CD4-positive, alpha-beta T cell treated with Interleukin-4 for 1 hour (primary cell): Measurements from ENCODE around the gene ARFGAP1.
A peak's percentile ranks its signal among the peaks of the same experiment; 100 is the strongest.
"Not testable (repeated sequence)": the region's sequence is repeated elsewhere in the genome, so short reads cannot be mapped to it uniquely, and the experiment has no call there.

Experiments used
- DNase-seq, 2 donors: peaks; one replicate each; pipeline ENCODE4 v3.0.0-alpha.2; 2020 to 2022

ARFGAP1 gene

GRCh38 chr20:63322933-63323273 is 50.3 kb downstream of the ARFGAP1 start:
- no peak for DNase-seq

- no peak for DNase-seq
Observed at GRCh38 chr20:63323357-63323981, 50.9 kb downstream of the ARFGAP1 start.

- DNase-seq: no peak
Observed at GRCh38 chr20:63325021-63325471, 52.4 kb downstream of the ARFGAP1 start.

- no peak for DNase-seq
Observed at GRCh38 chr20:63325554-63326313, 53.1 kb downstream of the ARFGAP1 start.

GRCh38 chr20:63326314-63327230 is 54.0 kb downstream of the ARFGAP1 start:
- peak; percentile 5 to 38 for DNase-seq

- DNase-seq: peak in 1 of 2 donors; percentile 1
Observed at GRCh38 chr20:63327231-63327745, 54.7 kb downstream of the ARFGAP1 start.

GRCh38 chr20:63328026-63328700 is 55.5 kb downstream of the ARFGAP1 start:
- no peak for DNase-seq

- no peak for DNase-seq
Observed at GRCh38 chr20:63328718-63329275, 56.2 kb downstream of the ARFGAP1 start.

GRCh38 chr20:63329331-63330083 is 56.9 kb downstream of the ARFGAP1 start:
- no peak for DNase-seq

- DNase-seq: no peak
Observed at GRCh38 chr20:63330084-63330760, 57.6 kb downstream of the ARFGAP1 start.

- no peak for DNase-seq
Observed at GRCh38 chr20:63330940-63331339, 58.3 kb downstream of the ARFGAP1 start.

GRCh38 chr20:63331741-63332400 is 59.3 kb downstream of the ARFGAP1 start:
- DNase-seq: no peak

- DNase-seq: no peak
Observed at GRCh38 chr20:63332488-63333240, 60.1 kb downstream of the ARFGAP1 start.

- no peak for DNase-seq
Observed at GRCh38 chr20:63333241-63333836, 60.7 kb downstream of the ARFGAP1 start.

- no peak for DNase-seq
Observed at GRCh38 chr20:63334356-63334755, 61.7 kb downstream of the ARFGAP1 start.

GRCh38 chr20:63335060-63335459 is 62.4 kb downstream of the ARFGAP1 start:
- not testable (repeated sequence) for DNase-seq

GRCh38 chr20:63335711-63336110 is 63.1 kb downstream of the ARFGAP1 start:
- no peak for DNase-seq

GRCh38 chr20:63336232-63336752 is 63.7 kb downstream of the ARFGAP1 start:
- no peak for DNase-seq
